Measurements from ENCODE around the gene SMTNL2.

- no peak for TF ChIP-seq CTCF (IDR thresholded peaks at IDR 0.05; ENCODE audit: low read length)
- TF ChIP-seq EZH2 (optimal IDR thresholded peaks at IDR 0.05; ENCODE audit: low read depth, low read length), result no peak
- TF ChIP-seq EZH2phosphoT487 (IDR thresholded peaks at IDR 0.05; ENCODE audit: low read length), result no peak
Observed at GRCh38 chr17:4574448-4575045, 9.8 kb upstream of the SMTNL2 start.

Measured in MM.1S (cell line).